H1 (cell line): ENCODE measurements around the gene SIGLEC14. TPM values are rescaled to one million over a fixed set of nuclear protein-coding genes. Genes with fewer than 3 reads are reported as not detected.
A peak's percentile ranks its signal among the peaks of the same experiment; 100 is the strongest.

ENCODE experiments used
- HDAC2 ChIP-seq, 2 experiments: fragments of 300-600 bp in 1 of 2; sonication (generic) in 1 of 2; IDR thresholded peaks; 2 replicates each; pipeline ENCODE4 v1.6.1; 2011 to 2012; ENCODE audit warnings: low read depth in 2 of 2, low read length in 2 of 2, mild to moderate bottlenecking in 2 of 2, moderate library complexity in 2 of 2, borderline replicate concordance in 1 of 2, inconsistent platforms in 1 of 2
- KDM4A ChIP-seq: IDR thresholded peaks from one replicate; pipeline ENCODE4 v1.7.1; 2012; ENCODE audit warnings: low read depth, mild to moderate bottlenecking, moderate library complexity, low read length, inconsistent platforms; ENCODE audit not compliant: severe bottlenecking
- polyA plus RNA-seq, 7 experiments: library from polyadenylated mRNA; depleted of rRNA in 3 of 7; stranded (reverse) in 5 of 7; unstranded in 2 of 7; fragments of >200 nt in 5 of 7; fragments of 200-250 nt in 2 of 7; gene quantifications; 1 replicate in 5 of 7; 2 replicates in 1 of 7; 4 replicates in 1 of 7; pipeline versions ENCODE4 v1.2.1 to v1.2.3, GENCODE V29; 2011 to 2013; ENCODE audit warnings: missing spikeins in 2 of 7, mixed read lengths in 2 of 7
- total RNA-seq: library from RNA; stranded (reverse); fragmentation: NEBNext Ultra II Directional; extraction: Animal tissue kit (Norgen Biotek cat#: 25700); gene quantifications from 2 replicates; pipeline ENCODE4 v1.2.1, GENCODE V29; 2021

The SIGLEC14 gene
- total and polyA plus RNA-seq, 2 of the 8 experiments (the other 6 are each of a cell fraction or from before 2014, with no cell fraction given), result not detected

- TF ChIP-seq HDAC2 (IDR thresholded peaks at IDR 0.05; ENCODE audit: borderline replicate concordance in 1 of 2, low read depth in 2 of 2, low read length in 2 of 2) (peak in 1 of 2 experiments; percentile 73; a peak in 2 of 4 replicates), KDM4A (peak; percentile 43)
These were observed 43.9 kb upstream of the SIGLEC14 start (continued) for GRCh38 chr19:51690454-51691073.
